Sciatic nerve (tissue), 2 donors: ENCODE data around the gene FBXO15. TPM values are rescaled to one million over a fixed set of nuclear protein-coding genes. Genes with fewer than 3 reads are reported as not detected.

Experiments used
- ATAC-seq: fragments of 200-7000 bp; cut with Tn5 transposase; one replicate; pipeline ENCODE4 v1.9.1; 2020; ENCODE audit warnings: mild to moderate bottlenecking, moderate library complexity
- DNase-seq: peaks from one replicate; pipeline ENCODE4 v3.0.0-alpha.2; 2020; ENCODE audit warnings: low spot score
- intact Hi-C: fragments of 100-400 bp; cut with DNase I; formaldehyde crosslinking; loops from one replicate; pipeline ENCODE4 v1.14.2; 2022
- total RNA-seq: library from RNA; stranded (reverse); fragmentation: NEBNext Ultra II Directional; extraction: Animal tissue kit (Norgen Biotek cat#: 25700); gene quantifications from one replicate; pipeline ENCODE4 v1.2.1, GENCODE V29; 2021
- donor health status: DM: no; HTN: no; CAD: no.
- donor health status: DM: no; HTN: no; CAD: no.

The FBXO15 gene
- total RNA-seq, 1 donor from 2014 or later, result 2.6 TPM

GRCh38 chr18:74074668-74075564 is 72.7 kb downstream of the FBXO15 start:
- DNase-seq (no peak), ATAC-seq (no peak)
- intact Hi-C loops, result no loop called here

- intact Hi-C loops, result no loop called here
- ATAC-seq (no peak), DNase-seq (no peak)
Measured at GRCh38 chr18:74073957-74074667, 73.5 kb downstream of the FBXO15 start.

- no peak for DNase-seq
- ATAC-seq, result no peak
- intact Hi-C loops, result no loop called here
Measured at GRCh38 chr18:74069178-74070050, 78.2 kb downstream of the FBXO15 start.

- intact Hi-C loops, result no loop called here
- DNase-seq, result no peak
- no peak for ATAC-seq
Measured at GRCh38 chr18:74068296-74068695, 79.3 kb downstream of the FBXO15 start.

DNA sequence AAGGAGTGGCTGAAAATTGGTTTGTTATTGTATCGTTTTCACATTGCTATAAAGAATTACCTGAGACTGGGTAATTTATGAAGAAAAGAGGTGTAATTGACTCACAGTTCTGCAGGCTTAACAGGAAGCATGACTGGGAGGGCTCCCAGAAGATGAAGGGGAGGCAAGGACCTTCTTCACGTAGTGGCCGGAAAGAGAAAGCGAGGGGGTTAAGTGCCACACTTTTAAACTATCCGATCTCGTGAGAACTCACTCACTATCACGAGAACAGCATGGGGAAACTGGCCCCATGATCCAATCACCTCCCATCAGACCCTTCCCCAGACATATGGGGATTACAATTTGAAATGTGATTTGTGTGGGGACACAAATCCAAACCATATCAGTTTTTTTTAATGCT is 81.6 kb downstream of the FBXO15 start:
- DNase-seq (no peak), ATAC-seq (no peak)
- intact Hi-C loops, result no loop called here

DNA sequence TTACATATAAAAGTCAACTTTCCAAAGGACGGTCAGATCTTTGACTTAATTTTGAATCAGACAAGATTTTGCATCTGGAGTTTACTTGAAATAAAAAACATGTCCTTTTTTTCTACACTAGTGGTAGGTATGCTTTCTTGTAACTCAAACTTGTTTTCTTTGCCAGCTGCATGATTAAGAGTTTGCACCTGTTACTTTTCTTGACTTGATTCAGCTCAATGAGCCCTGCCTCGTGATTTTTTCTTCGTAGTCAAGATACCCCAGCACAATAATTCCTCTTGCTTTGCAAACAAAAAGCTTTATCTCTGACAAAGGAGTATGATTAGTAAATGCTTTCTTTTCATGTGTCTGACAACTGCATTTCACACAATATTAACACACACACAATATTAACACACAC is 82.3 kb downstream of the FBXO15 start:
- DNase-seq (no peak), ATAC-seq (no peak)
- intact Hi-C loops, result no loop called here

DNA sequence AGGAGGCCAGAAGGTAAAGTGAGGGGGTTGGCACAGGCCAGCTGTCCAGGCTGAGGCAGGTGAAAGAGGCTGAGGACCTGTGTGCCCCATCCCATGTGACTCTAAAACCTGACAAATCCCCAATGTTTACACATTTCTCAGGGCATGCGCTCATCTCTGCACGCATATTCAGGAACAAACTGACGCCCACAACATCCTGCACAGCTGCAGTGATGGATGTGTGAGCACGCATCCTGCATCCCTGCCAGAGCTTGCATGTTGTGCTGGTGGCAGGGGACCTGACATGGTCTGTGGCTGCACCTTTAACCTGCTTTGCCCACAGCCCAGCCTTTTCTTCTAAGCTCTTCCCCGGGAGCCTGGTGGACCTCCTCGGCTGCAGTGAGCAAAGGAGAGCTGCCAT is 83.1 kb downstream of the FBXO15 start:
- intact Hi-C loops, result no loop called here
- DNase-seq, result no peak
- ATAC-seq, result no peak

DNA sequence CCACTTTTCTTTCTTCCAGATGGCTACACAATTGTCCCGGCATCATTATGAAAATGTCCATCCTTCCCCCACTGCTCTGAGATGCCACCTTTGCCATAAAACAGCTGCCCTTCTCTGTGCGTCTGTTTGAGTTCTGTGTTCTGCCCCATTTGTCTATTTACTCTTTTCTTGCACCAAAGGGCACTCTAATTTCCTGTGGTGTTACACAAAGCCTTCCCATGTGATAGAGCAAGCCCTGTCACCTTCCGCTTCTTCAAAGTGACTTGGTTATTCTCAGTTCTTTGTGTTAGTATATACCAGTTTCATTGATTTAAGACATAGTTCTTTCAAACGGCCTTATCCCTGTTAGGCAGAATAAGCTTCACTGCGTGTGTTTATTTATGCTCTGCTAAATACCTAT is 84.1 kb downstream of the FBXO15 start:
- ATAC-seq (no peak), DNase-seq (no peak)
- intact Hi-C loops, result no loop called here

GRCh38 chr18:74063023-74063422 is 84.6 kb downstream of the FBXO15 start:
- no peak for ATAC-seq
- intact Hi-C loops, result no loop called here
- DNase-seq, result no peak

DNA sequence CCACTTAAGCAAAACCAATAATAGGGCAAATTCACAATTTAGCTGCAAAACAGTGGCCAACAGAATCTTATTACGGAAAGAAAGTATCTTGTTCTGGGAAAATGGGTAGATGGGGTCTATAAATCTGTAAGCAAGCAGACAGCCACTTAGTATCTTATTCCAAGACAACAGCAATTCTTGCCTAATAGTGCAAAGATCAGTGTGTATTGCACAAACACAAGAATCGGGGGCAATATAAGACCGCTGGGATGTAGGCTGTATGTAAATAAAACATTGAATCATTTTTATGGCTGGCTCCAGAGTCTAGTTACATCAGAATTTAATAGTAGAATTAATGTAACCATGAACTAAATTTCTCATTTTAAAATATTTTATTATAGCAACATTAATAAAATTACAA is 85.6 kb downstream of the FBXO15 start:
- DNase-seq (no peak), ATAC-seq (no peak)
- intact Hi-C loops, result no loop called here

- no peak for DNase-seq
- ATAC-seq, result no peak
- intact Hi-C loops, result no loop called here
Measured at GRCh38 chr18:74060579-74060978, 87.1 kb downstream of the FBXO15 start.

DNA sequence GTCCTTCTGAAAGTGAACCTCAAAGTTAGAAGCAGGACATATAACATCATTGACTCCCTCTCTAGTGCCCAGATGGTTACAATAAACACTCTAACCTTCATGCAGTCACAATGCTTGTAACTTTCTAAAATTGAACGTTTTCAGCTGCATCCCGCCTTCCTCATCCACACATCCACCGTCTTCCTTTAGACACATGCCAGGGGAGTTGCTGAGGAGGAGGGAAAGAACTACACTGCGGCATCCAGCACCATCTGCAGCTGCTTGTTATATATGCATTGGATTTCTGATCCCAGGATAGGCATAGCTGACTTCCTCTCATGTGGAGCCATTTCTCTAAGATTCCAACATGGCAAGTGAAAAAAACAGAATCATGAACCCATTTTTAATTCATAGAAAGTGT is 96.8 kb downstream of the FBXO15 start:
- intact Hi-C loops, result no loop called here
- no peak for ATAC-seq
- no peak for DNase-seq

DNA sequence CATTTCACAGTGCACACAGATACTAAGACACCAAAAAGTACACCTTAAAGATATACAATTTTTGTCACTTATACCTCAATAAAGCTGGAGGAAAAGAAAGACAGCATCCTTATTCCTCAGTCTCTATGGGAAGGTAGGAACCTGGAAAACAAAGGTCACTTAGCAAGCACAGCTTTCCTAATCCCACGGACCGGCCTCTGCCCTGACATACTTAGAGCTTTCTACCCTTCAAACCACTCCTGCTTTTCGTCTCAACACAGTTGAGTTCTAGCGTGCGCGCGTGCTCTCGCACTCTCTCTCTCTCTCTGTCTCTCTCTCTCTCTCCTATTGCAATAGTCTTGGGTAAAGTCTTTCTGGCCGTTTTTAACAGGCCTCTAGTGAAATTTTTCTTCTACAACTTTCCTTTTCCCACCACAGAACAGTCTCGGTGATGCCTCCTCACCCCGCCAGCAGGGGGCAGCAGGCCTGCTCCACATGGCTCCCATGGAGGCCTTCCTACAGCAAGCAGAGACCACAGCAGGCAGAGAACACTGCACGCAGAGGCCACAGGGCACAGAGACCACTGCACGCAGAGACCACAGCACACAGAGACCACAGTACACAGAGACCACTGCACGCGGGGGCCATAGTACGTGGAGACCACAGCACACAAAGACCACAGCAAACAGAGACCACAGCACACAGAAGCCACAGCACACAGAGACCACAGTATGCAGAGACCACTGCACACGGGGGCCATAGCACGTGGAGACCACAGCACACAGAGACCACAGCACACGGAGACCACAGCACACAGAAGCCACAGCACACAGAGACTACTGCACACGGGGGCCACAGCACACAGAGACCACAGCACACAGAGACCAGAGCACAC is 106.9 kb downstream of the FBXO15 start:
- intact Hi-C loops, result no loop called here
- ATAC-seq, result no peak

GRCh38 chr18:74040008-74040407 is 107.6 kb downstream of the FBXO15 start:
- intact Hi-C loops, result no loop called here
- DNase-seq (no peak), ATAC-seq (no peak)

More for the DNA sequence above, 106.9 kb downstream of the FBXO15 start:
- no peak for DNase-seq

- intact Hi-C loops, result no loop called here
- ATAC-seq, result no peak
- no peak for DNase-seq
Measured at GRCh38 chr18:74029161-74029560, 118.5 kb downstream of the FBXO15 start.
